Measurements from ENCODE around the gene SDHD.

Gene SDHD

GRCh38 chr11:112044961-112045360 lies 41.7 kb upstream of the SDHD start:
- TF ChIP-seq SIN3A (IDR thresholded peaks at IDR 0.05; ENCODE audit: borderline replicate concordance, insufficient read depth, low read length) (no peak), FOXP2 (optimal IDR thresholded peaks at IDR 0.05; ENCODE audit: borderline replicate concordance, extremely low read depth, extremely low read length, insufficient read depth) (no peak), TAF1 (IDR thresholded peaks at IDR 0.05; ENCODE audit: borderline replicate concordance, insufficient read depth, low read length) (no peak), POLR2AphosphoS5 (IDR thresholded peaks at IDR 0.05; ENCODE audit: low read depth, low read length) (no peak)
- TF ChIP-seq, protein P1, sequence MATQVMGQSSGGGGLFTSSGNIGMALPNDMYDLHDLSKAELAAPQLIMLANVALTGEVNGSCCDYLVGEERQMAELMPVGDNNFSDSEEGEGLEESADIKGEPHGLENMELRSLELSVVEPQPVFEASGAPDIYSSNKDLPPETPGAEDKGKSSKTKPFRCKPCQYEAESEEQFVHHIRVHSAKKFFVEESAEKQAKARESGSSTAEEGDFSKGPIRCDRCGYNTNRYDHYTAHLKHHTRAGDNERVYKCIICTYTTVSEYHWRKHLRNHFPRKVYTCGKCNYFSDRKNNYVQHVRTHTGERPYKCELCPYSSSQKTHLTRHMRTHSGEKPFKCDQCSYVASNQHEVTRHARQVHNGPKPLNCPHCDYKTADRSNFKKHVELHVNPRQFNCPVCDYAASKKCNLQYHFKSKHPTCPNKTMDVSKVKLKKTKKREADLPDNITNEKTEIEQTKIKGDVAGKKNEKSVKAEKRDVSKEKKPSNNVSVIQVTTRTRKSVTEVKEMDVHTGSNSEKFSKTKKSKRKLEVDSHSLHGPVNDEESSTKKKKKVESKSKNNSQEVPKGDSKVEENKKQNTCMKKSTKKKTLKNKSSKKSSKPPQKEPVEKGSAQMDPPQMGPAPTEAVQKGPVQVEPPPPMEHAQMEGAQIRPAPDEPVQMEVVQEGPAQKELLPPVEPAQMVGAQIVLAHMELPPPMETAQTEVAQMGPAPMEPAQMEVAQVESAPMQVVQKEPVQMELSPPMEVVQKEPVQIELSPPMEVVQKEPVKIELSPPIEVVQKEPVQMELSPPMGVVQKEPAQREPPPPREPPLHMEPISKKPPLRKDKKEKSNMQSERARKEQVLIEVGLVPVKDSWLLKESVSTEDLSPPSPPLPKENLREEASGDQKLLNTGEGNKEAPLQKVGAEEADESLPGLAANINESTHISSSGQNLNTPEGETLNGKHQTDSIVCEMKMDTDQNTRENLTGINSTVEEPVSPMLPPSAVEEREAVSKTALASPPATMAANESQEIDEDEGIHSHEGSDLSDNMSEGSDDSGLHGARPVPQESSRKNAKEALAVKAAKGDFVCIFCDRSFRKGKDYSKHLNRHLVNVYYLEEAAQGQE (IDR thresholded peaks at IDR 0.05; ENCODE audit: insufficient read depth in 1 of 2, low read depth in 2 of 2, low read length in 2 of 2): no peak

- TF ChIP-seq SIN3A (IDR thresholded peaks at IDR 0.05; ENCODE audit: borderline replicate concordance, insufficient read depth, low read length): no peak
- TF ChIP-seq FOXP2 (optimal IDR thresholded peaks at IDR 0.05; ENCODE audit: borderline replicate concordance, extremely low read depth, extremely low read length, insufficient read depth): no peak
- no peak for TF ChIP-seq TAF1 (IDR thresholded peaks at IDR 0.05; ENCODE audit: borderline replicate concordance, insufficient read depth, low read length)
- TF ChIP-seq, protein P1 (IDR thresholded peaks at IDR 0.05; ENCODE audit: insufficient read depth in 1 of 2, low read depth in 2 of 2, low read length in 2 of 2): no peak
- TF ChIP-seq POLR2AphosphoS5 (IDR thresholded peaks at IDR 0.05; ENCODE audit: low read depth, low read length): no peak
These were observed 36.9 kb upstream of the SDHD start for GRCh38 chr11:112049777-112050176.

- TF ChIP-seq, protein P1 (IDR thresholded peaks at IDR 0.05; ENCODE audit: insufficient read depth in 1 of 2, low read depth in 2 of 2, low read length in 2 of 2): no peak
- TF ChIP-seq SIN3A (IDR thresholded peaks at IDR 0.05; ENCODE audit: borderline replicate concordance, insufficient read depth, low read length) (no peak), POLR2AphosphoS5 (IDR thresholded peaks at IDR 0.05; ENCODE audit: low read depth, low read length) (no peak), FOXP2 (optimal IDR thresholded peaks at IDR 0.05; ENCODE audit: borderline replicate concordance, extremely low read depth, extremely low read length, insufficient read depth) (no peak), TAF1 (IDR thresholded peaks at IDR 0.05; ENCODE audit: borderline replicate concordance, insufficient read depth, low read length) (no peak)
These were observed 36.0 kb upstream of the SDHD start for GRCh38 chr11:112050721-112051120.

- TF ChIP-seq FOXP2 (optimal IDR thresholded peaks at IDR 0.05; ENCODE audit: borderline replicate concordance, extremely low read depth, extremely low read length, insufficient read depth) (no peak), TAF1 (IDR thresholded peaks at IDR 0.05; ENCODE audit: borderline replicate concordance, insufficient read depth, low read length) (no peak), POLR2AphosphoS5 (IDR thresholded peaks at IDR 0.05; ENCODE audit: low read depth, low read length) (no peak), SIN3A (IDR thresholded peaks at IDR 0.05; ENCODE audit: borderline replicate concordance, insufficient read depth, low read length) (no peak)
- TF ChIP-seq, protein P1 (IDR thresholded peaks at IDR 0.05; ENCODE audit: insufficient read depth in 1 of 2, low read depth in 2 of 2, low read length in 2 of 2): no peak
These were observed 34.9 kb upstream of the SDHD start for GRCh38 chr11:112051768-112052167.

DNA sequence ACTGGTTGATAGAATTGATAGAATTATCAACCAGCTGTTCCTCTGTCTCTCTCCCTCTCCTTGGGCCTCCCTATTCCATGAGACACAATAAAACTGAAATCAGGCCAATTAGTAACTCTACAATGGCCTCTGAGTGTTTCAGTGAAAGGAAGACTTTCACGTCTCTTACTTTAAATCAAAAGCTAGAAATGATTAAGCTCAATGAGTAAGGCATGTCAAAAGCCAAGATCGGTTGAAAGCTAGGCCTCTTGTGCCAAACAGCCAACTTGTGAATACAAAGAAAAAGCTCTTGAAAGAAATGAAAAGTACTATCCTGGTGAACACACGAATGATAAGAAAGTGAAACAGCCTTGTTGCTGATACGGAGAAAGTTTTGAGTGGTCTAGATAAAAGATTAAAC lies 29.5 kb upstream of the SDHD start:
- TF ChIP-seq SIN3A (IDR thresholded peaks at IDR 0.05; ENCODE audit: borderline replicate concordance, insufficient read depth, low read length) (no peak), FOXP2 (optimal IDR thresholded peaks at IDR 0.05; ENCODE audit: borderline replicate concordance, extremely low read depth, extremely low read length, insufficient read depth) (no peak), POLR2AphosphoS5 (IDR thresholded peaks at IDR 0.05; ENCODE audit: low read depth, low read length) (no peak)
- TF ChIP-seq, protein P1 (IDR thresholded peaks at IDR 0.05; ENCODE audit: insufficient read depth in 1 of 2, low read depth in 2 of 2, low read length in 2 of 2): no peak

All from PFSK-1 (cell line).